ENCODE results near the gene MALT1. TPM values are rescaled to one million over a fixed set of nuclear protein-coding genes. Genes with fewer than 3 reads are reported as not detected.

The MALT1 gene
- total and polyA plus RNA-seq, 2 experiments from 2014 or later: 5.2 to 18.8 TPM

- Histone ChIP-seq H3K36me3 (ENCODE audit: insufficient read depth) (no peaks in the 10 kb centered on the region), H3K4me2 (no peak overlapping the region), H3K4me3 (no peak overlapping the region), H2AFZ (peak overlapping the region; percentile 59; the same call in 1 of the 2 replicates), H4K20me1 (replicated peaks; ENCODE audit: insufficient read depth) (no peaks in the 10 kb centered on the region), H3F3A (replicated peaks; ENCODE audit: low read depth) (no peaks in the 10 kb centered on the region), H3K79me2 (replicated peaks; ENCODE audit: insufficient read depth) (no peaks in the 10 kb centered on the region), H3K27ac (ENCODE audit: low read depth) (no peak overlapping the region), H3K9me2 (ENCODE audit: insufficient read depth) (no peaks in the 10 kb centered on the region), H3K4me1 (ENCODE audit: insufficient read depth) (no peaks in the 10 kb centered on the region), H3K27me3 (ENCODE audit: insufficient read depth) (no peaks in the 10 kb centered on the region)
- Mint-ChIP-seq H3K36me3 (ENCODE audit: low read depth) (no peaks in the 10 kb centered on the region), H3K4me1 (no peaks in the 10 kb centered on the region), H3K27me3 (ENCODE audit: insufficient read depth, low read depth, poor library complexity) (no peaks in the 10 kb centered on the region), H3K27ac (no peak overlapping the region), H3K4me3 (no peak overlapping the region), H3K9me3 (no peaks in the 10 kb centered on the region)
- ATAC-seq (no peak), DNase-seq (ENCODE audit: low spot score) (no peak)
- no peak for TF ChIP-seq STAT1 (IDR thresholded peaks at IDR 0.05; ENCODE audit: unreplicated experiment)
- TF ChIP-seq, protein P1, sequence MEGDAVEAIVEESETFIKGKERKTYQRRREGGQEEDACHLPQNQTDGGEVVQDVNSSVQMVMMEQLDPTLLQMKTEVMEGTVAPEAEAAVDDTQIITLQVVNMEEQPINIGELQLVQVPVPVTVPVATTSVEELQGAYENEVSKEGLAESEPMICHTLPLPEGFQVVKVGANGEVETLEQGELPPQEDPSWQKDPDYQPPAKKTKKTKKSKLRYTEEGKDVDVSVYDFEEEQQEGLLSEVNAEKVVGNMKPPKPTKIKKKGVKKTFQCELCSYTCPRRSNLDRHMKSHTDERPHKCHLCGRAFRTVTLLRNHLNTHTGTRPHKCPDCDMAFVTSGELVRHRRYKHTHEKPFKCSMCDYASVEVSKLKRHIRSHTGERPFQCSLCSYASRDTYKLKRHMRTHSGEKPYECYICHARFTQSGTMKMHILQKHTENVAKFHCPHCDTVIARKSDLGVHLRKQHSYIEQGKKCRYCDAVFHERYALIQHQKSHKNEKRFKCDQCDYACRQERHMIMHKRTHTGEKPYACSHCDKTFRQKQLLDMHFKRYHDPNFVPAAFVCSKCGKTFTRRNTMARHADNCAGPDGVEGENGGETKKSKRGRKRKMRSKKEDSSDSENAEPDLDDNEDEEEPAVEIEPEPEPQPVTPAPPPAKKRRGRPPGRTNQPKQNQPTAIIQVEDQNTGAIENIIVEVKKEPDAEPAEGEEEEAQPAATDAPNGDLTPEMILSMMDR (conservative IDR thresholded peaks at IDR 0.05; ENCODE audit: low read depth in 2 of 2): no peak
- no peak for TF ChIP-seq ZNF331 (CRISPR knock-in tag; IDR thresholded peaks at IDR 0.05; ENCODE audit: low read depth)
- TF ChIP-seq ZNF114 (CRISPR knock-in tag; IDR thresholded peaks at IDR 0.05): no peak
- TF ChIP-seq ETS1 (IDR thresholded peaks at IDR 0.05): no peak
- TF ChIP-seq, protein P2, sequence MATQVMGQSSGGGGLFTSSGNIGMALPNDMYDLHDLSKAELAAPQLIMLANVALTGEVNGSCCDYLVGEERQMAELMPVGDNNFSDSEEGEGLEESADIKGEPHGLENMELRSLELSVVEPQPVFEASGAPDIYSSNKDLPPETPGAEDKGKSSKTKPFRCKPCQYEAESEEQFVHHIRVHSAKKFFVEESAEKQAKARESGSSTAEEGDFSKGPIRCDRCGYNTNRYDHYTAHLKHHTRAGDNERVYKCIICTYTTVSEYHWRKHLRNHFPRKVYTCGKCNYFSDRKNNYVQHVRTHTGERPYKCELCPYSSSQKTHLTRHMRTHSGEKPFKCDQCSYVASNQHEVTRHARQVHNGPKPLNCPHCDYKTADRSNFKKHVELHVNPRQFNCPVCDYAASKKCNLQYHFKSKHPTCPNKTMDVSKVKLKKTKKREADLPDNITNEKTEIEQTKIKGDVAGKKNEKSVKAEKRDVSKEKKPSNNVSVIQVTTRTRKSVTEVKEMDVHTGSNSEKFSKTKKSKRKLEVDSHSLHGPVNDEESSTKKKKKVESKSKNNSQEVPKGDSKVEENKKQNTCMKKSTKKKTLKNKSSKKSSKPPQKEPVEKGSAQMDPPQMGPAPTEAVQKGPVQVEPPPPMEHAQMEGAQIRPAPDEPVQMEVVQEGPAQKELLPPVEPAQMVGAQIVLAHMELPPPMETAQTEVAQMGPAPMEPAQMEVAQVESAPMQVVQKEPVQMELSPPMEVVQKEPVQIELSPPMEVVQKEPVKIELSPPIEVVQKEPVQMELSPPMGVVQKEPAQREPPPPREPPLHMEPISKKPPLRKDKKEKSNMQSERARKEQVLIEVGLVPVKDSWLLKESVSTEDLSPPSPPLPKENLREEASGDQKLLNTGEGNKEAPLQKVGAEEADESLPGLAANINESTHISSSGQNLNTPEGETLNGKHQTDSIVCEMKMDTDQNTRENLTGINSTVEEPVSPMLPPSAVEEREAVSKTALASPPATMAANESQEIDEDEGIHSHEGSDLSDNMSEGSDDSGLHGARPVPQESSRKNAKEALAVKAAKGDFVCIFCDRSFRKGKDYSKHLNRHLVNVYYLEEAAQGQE (IDR thresholded peaks at IDR 0.05; ENCODE audit: unreplicated experiment): no peak
- TF ChIP-seq POLR2AphosphoS5 (IDR thresholded peaks at IDR 0.05; ENCODE audit: low read depth): no peak
- TF ChIP-seq, protein P3, sequence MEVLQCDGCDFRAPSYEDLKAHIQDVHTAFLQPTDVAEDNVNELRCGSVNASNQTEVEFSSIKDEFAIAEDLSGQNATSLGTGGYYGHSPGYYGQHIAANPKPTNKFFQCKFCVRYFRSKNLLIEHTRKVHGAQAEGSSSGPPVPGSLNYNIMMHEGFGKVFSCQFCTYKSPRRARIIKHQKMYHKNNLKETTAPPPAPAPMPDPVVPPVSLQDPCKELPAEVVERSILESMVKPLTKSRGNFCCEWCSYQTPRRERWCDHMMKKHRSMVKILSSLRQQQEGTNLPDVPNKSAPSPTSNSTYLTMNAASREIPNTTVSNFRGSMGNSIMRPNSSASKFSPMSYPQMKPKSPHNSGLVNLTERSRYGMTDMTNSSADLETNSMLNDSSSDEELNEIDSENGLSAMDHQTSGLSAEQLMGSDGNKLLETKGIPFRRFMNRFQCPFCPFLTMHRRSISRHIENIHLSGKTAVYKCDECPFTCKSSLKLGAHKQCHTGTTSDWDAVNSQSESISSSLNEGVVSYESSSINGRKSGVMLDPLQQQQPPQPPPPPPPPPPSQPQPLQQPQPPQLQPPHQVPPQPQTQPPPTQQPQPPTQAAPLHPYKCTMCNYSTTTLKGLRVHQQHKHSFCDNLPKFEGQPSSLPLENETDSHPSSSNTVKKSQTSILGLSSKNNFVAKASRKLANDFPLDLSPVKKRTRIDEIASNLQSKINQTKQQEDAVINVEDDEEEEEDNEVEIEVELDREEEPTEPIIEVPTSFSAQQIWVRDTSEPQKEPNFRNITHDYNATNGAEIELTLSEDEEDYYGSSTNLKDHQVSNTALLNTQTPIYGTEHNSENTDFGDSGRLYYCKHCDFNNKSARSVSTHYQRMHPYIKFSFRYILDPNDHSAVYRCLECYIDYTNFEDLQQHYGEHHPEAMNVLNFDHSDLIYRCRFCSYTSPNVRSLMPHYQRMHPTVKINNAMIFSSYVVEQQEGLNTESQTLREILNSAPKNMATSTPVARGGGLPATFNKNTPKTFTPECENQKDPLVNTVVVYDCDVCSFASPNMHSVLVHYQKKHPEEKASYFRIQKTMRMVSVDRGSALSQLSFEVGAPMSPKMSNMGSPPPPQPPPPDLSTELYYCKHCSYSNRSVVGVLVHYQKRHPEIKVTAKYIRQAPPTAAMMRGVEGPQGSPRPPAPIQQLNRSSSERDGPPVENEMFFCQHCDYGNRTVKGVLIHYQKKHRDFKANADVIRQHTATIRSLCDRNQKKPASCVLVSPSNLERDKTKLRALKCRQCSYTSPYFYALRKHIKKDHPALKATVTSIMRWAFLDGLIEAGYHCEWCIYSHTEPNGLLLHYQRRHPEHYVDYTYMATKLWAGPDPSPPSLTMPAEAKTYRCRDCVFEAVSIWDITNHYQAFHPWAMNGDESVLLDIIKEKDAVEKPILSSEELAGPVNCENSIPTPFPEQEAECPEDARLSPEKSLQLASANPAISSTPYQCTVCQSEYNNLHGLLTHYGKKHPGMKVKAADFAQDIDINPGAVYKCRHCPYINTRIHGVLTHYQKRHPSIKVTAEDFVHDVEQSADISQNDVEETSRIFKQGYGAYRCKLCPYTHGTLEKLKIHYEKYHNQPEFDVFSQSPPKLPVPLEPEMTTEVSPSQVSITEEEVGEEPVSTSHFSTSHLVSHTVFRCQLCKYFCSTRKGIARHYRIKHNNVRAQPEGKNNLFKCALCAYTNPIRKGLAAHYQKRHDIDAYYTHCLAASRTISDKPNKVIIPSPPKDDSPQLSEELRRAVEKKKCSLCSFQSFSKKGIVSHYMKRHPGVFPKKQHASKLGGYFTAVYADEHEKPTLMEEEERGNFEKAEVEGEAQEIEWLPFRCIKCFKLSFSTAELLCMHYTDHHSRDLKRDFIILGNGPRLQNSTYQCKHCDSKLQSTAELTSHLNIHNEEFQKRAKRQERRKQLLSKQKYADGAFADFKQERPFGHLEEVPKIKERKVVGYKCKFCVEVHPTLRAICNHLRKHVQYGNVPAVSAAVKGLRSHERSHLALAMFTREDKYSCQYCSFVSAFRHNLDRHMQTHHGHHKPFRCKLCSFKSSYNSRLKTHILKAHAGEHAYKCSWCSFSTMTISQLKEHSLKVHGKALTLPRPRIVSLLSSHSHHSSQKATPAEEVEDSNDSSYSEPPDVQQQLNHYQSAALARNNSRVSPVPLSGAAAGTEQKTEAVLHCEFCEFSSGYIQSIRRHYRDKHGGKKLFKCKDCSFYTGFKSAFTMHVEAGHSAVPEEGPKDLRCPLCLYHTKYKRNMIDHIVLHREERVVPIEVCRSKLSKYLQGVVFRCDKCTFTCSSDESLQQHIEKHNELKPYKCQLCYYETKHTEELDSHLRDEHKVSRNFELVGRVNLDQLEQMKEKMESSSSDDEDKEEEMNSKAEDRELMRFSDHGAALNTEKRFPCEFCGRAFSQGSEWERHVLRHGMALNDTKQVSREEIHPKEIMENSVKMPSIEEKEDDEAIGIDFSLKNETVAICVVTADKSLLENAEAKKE (CRISPR knock-in tag; IDR thresholded peaks at IDR 0.05): no peak
- no peak for TF ChIP-seq EZH2 (IDR thresholded peaks at IDR 0.05; ENCODE audit: low read depth, unreplicated experiment)
- TF ChIP-seq EZH2phosphoT487 (IDR thresholded peaks at IDR 0.05; ENCODE audit: unreplicated experiment): no peak
- no peak for TF ChIP-seq JUNB (IDR thresholded peaks at IDR 0.05; ENCODE audit: unreplicated experiment)
- TF ChIP-seq CREB1 (CRISPR knock-in tag; IDR thresholded peaks at IDR 0.05; ENCODE audit: low read depth): no peak
Observed at GRCh38 chr18:58660915-58661314, 10.3 kb upstream of the MALT1 start.
